GM18498 (cell line): ENCODE results near the gene PPM1A.

ENCODE experiments used
- ATAC-seq: cut with Tn5 transposase; IDR thresholded peaks from one replicate; pipeline ENCODE4 v1.9.1; 2021; ENCODE audit warnings: mild to moderate bottlenecking, moderate library complexity; ENCODE audit not compliant: unreplicated experiment

PPM1A gene

GRCh38 chr14:60257865-60258264 is 8.8 kb downstream of the PPM1A start:
- peak; percentile 82 for ATAC-seq

- ATAC-seq = no peak
Observed at GRCh38 chr14:60265163-60265562, 16.1 kb downstream of the PPM1A start.

GRCh38 chr14:60266021-60266937 is 17.3 kb downstream of the PPM1A start:
- ATAC-seq = no peak

- no peak for ATAC-seq
Observed at GRCh38 chr14:60272177-60272576, 23.2 kb downstream of the PPM1A start.

GRCh38 chr14:60273956-60274355 is 24.9 kb downstream of the PPM1A start:
- ATAC-seq = no peak

- no peak for ATAC-seq
Observed at GRCh38 chr14:60274448-60274847, 25.4 kb downstream of the PPM1A start.

- ATAC-seq = no peak
Observed at GRCh38 chr14:60275932-60276331, 26.9 kb downstream of the PPM1A start.

- no peak for ATAC-seq
Observed at GRCh38 chr14:60276347-60276746, 27.3 kb downstream of the PPM1A start.

- no peak for ATAC-seq
Observed at GRCh38 chr14:60277605-60278190, 28.7 kb downstream of the PPM1A start.

GRCh38 chr14:60278350-60278749 is 29.3 kb downstream of the PPM1A start:
- ATAC-seq = no peak

GRCh38 chr14:60287452-60287851 is 38.4 kb downstream of the PPM1A start:
- ATAC-seq = no peak

- ATAC-seq = no peak
Observed at GRCh38 chr14:60288279-60288678, 39.3 kb downstream of the PPM1A start.

GRCh38 chr14:60294411-60295069 is 45.5 kb downstream of the PPM1A start:
- no peak for ATAC-seq

GRCh38 chr14:60300019-60300418 is 51.0 kb downstream of the PPM1A start:
- no peak for ATAC-seq

- ATAC-seq = no peak
Observed at GRCh38 chr14:60301685-60302084, 52.7 kb downstream of the PPM1A start.

GRCh38 chr14:60302663-60303062 is 53.6 kb downstream of the PPM1A start:
- no peak for ATAC-seq

GRCh38 chr14:60303745-60304144 is 54.7 kb downstream of the PPM1A start:
- ATAC-seq = no peak

- ATAC-seq = no peak
Observed at GRCh38 chr14:60304509-60304908, 55.5 kb downstream of the PPM1A start.

- ATAC-seq = no peak
Observed at GRCh38 chr14:60309867-60310552, 61.0 kb downstream of the PPM1A start.

- ATAC-seq = no peak
Observed at GRCh38 chr14:60311417-60311816, 62.4 kb downstream of the PPM1A start.

GRCh38 chr14:60313093-60313492 is 64.1 kb downstream of the PPM1A start:
- no peak for ATAC-seq
